CD14-positive monocyte (primary cell): ENCODE data around the gene NUDT17. TPM values are rescaled to one million over a fixed set of nuclear protein-coding genes. Genes with fewer than 3 reads are reported as not detected.

Experiments
- DNase-seq, 3 donors: peaks; one replicate each; pipeline ENCODE4 v3.0.0-alpha.2; 2011 to 2022
- H2AFZ ChIP-seq: 2 replicates; pipeline ENCODE4 v1.6.0; 2012; ENCODE audit warnings: mild to moderate bottlenecking, low read depth, low read length, inconsistent platforms; ENCODE audit not compliant: insufficient read depth, poor library complexity, severe bottlenecking
- H3K27ac ChIP-seq, 2 donors: 1 replicate in 1 of 2; 2 replicates in 1 of 2; pipeline ENCODE4 v1.5.1; 2012 to 2013; ENCODE audit warnings: low read length in 2 of 2, control low read depth in 1 of 2, inconsistent platforms in 1 of 2, low read depth in 1 of 2, mild to moderate bottlenecking in 1 of 2
- H3K27me3 ChIP-seq, 2 donors: one replicate each; pipeline versions ENCODE4 v1.6.0 to v1.6.1; 2011 to 2013; ENCODE audit warnings: low read length in 2 of 2; ENCODE audit not compliant: control insufficient read depth in 2 of 2, insufficient read depth in 2 of 2
- H3K36me3 ChIP-seq, 2 donors: replicated peaks in 1 of 2; 1 replicate in 1 of 2; 2 replicates in 1 of 2; pipeline versions ENCODE4 v1.5.1 to v1.6.1; 2012 to 2013; ENCODE audit warnings: low read length in 2 of 2, control low read depth in 1 of 2, inconsistent platforms in 1 of 2, mild to moderate bottlenecking in 1 of 2; ENCODE audit not compliant: insufficient read depth in 2 of 2, control insufficient read depth in 1 of 2
- H3K4me1 ChIP-seq, 2 donors: 1 replicate in 1 of 2; 2 replicates in 1 of 2; pipeline versions ENCODE4 v1.5.1 to v1.6.1; 2012 to 2013; ENCODE audit warnings: low read length in 2 of 2, control low read depth in 1 of 2, inconsistent platforms in 1 of 2, mild to moderate bottlenecking in 1 of 2, moderate library complexity in 1 of 2; ENCODE audit not compliant: insufficient read depth in 2 of 2, control insufficient read depth in 1 of 2
- H3K4me2 ChIP-seq: replicated peaks from 2 replicates; pipeline ENCODE3; 2012; ENCODE audit warnings: low read length, moderate library complexity, mild to moderate bottlenecking; ENCODE audit not compliant: poor library complexity, severe bottlenecking; ENCODE audit errors: extremely low read depth
- H3K4me3 ChIP-seq, 3 experiments: fragments of 200-600 bp in 1 of 3; sonication (generic) in 1 of 3; replicated peaks in 1 of 3; 1 replicate in 2 of 3; 2 replicates in 1 of 3; pipeline ENCODE4 v1.5.1; 2011 to 2013; ENCODE audit warnings: low read length in 3 of 3, mild to moderate bottlenecking in 3 of 3, control low read depth in 2 of 3, low read depth in 2 of 3, inconsistent platforms in 1 of 3, moderate library complexity in 1 of 3
- H3K79me2 ChIP-seq: 2 replicates; pipeline ENCODE4 v1.6.0; 2012; ENCODE audit warnings: mild to moderate bottlenecking, control low read depth, inconsistent platforms, low read length, moderate library complexity; ENCODE audit not compliant: insufficient read depth
- H3K9ac ChIP-seq: 2 replicates; pipeline ENCODE4 v1.6.0; 2017; ENCODE audit warnings: low read length, mild to moderate bottlenecking; ENCODE audit not compliant: insufficient read depth, poor library complexity, severe bottlenecking
- H3K9me3 ChIP-seq, 2 donors: replicated peaks in 1 of 2; 1 replicate in 1 of 2; 2 replicates in 1 of 2; pipeline versions ENCODE4 v1.5.1 to v1.6.1; 2012 to 2013; ENCODE audit warnings: low read length in 2 of 2, control low read depth in 1 of 2; ENCODE audit not compliant: control insufficient read depth in 1 of 2, insufficient read depth in 1 of 2
- H4K20me1 ChIP-seq: 2 replicates; pipeline ENCODE4 v1.6.0; 2012; ENCODE audit warnings: mild to moderate bottlenecking, low read length, control low read depth, moderate library complexity; ENCODE audit not compliant: insufficient read depth
- H3K27ac Mint-ChIP-seq, 7 donors: one replicate each; pipeline ENCODE4 v1.8.0; 2020; ENCODE audit warnings: mild to moderate bottlenecking in 7 of 7, mixed read lengths in 7 of 7, moderate library complexity in 6 of 7, inconsistent platforms in 2 of 7
- H3K27me3 Mint-ChIP-seq, 3 donors: one replicate each; pipeline ENCODE4 v1.8.0; 2021 to 2022; ENCODE audit warnings: low read depth in 3 of 3, mild to moderate bottlenecking in 3 of 3, mixed read lengths in 3 of 3, moderate library complexity in 3 of 3, inconsistent platforms in 1 of 3
- H3K36me3 Mint-ChIP-seq, 2 donors: one replicate each; pipeline ENCODE4 v1.8.0; 2020; ENCODE audit warnings: mixed read lengths in 2 of 2, inconsistent platforms in 1 of 2, mild to moderate bottlenecking in 1 of 2
- H3K4me1 Mint-ChIP-seq: one replicate; pipeline ENCODE4 v1.8.0; 2020; ENCODE audit warnings: mild to moderate bottlenecking, mixed read lengths
- H3K4me3 Mint-ChIP-seq, 2 donors: one replicate each; pipeline ENCODE4 v1.8.0; 2020; ENCODE audit warnings: mild to moderate bottlenecking in 2 of 2, mixed read lengths in 2 of 2, moderate library complexity in 1 of 2
- H3K9me3 Mint-ChIP-seq, 7 donors: one replicate each; pipeline ENCODE4 v1.8.0; 2020 to 2022; ENCODE audit warnings: mixed read lengths in 7 of 7, mild to moderate bottlenecking in 6 of 7, moderate library complexity in 6 of 7, inconsistent platforms in 2 of 7
- CTCF ChIP-seq: fragments of 200-600 bp; IDR thresholded peaks from one replicate; pipeline ENCODE4 v1.8.0; 2022; ENCODE audit warnings: antibody characterized with exemption, mild to moderate bottlenecking
- WGBS: methylation state at CpG from one replicate; pipeline ENCODE4 v1.1.5; 2013; ENCODE audit warnings: missing lambda C conversion rate; ENCODE audit not compliant: insufficient coverage; 5-methylcytosine and 5-hydroxymethylcytosine counted together
- intact Hi-C, 2 donors: fragments of 100-400 bp; cut with micrococcal nuclease; formaldehyde crosslinking; loops; one replicate each; pipeline versions ENCODE4 v1.15.0 to v1.15.1; 2023
- polyA plus RNA-seq, 3 donors: library from polyadenylated mRNA; depleted of rRNA in 1 of 3; unstranded in 2 of 3; stranded (reverse) in 1 of 3; fragments of 300-500 nt in 2 of 3; fragments of >200 nt in 1 of 3; fragmentation: Illumina TruSeq in 2 of 3; gene quantifications; 1 replicate in 2 of 3; 2 replicates in 1 of 3; pipeline ENCODE4 v1.2.3, GENCODE V29; 2012 to 2021

Gene NUDT17
- polyA plus RNA-seq, 3 donors, result 2.1 to 6.4 (median 3.1) TPM

DNA sequence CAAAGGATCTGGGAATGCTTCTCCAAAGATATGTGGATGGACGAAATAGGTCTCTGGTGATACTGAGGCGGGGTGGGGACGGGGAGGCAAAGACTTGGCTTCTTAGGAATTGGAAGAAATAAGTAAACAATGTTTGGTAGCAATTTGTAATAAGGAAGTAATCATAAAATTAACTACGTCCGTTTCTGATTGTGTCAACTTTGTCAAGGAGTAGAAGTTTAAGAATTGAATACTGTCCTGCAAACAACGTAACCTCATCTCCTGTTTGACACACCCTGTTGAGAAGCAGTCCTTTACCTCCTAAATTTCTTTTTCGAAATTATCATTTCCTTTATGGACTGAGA, 21.0 kb upstream of the NUDT17 start:
- no peaks in the 10 kb centered on the region for H3K27me3 ChIP-seq
- H3K4me2 ChIP-seq, result peak overlapping the region; percentile 79
- Mint-ChIP-seq H3K9me3 (no peaks in the 10 kb centered on the region), H3K4me3 (peak overlapping the region; percentile 93 to 96), H3K4me1 (peaks cover 17% of the 10 kb centered on the region), H3K27me3 (peaks cover 0 to 4% (median 3%) of the 10 kb centered on the region in 3 donors), H3K27ac (peak overlapping the region; percentile 93 to 98 (median 96)), H3K36me3 (peaks cover 36 to 38% of the 10 kb centered on the region in 2 donors)
- WGBS, result no CpG with 5 or more reads among the region's 7 CpGs
- H4K20me1 ChIP-seq, result peaks cover 14% of the 10 kb centered on the region
- intact Hi-C loops, result no loop called here
- peaks cover 34 to 40% of the 10 kb centered on the region in 2 donors for H3K36me3 ChIP-seq
- peak overlapping the region; percentile 92 to 99 for H3K27ac ChIP-seq
- H3K4me3 ChIP-seq, result peak overlapping the region; percentile 62 to 93 (median 82)
- no peak for DNase-seq
- peak overlapping the region; percentile 86 for H2AFZ ChIP-seq
- peaks cover 37% of the 10 kb centered on the region for H3K79me2 ChIP-seq
- H3K9ac ChIP-seq, result peak overlapping the region; percentile 93
- TF ChIP-seq CTCF, result no peak
- H3K4me1 ChIP-seq, result peaks cover 11% of the 10 kb centered on the region in 2 donors
- H3K9me3 ChIP-seq, result no peaks in the 10 kb centered on the region

- H3K4me3 Mint-ChIP-seq, result no peak overlapping the region
- peaks cover 37% of the 10 kb centered on the region for H3K79me2 ChIP-seq
- DNase-seq, result no peak
- peaks cover 14% of the 10 kb centered on the region for H4K20me1 ChIP-seq
- TF ChIP-seq CTCF, result no peak
- peaks cover 17% of the 10 kb centered on the region for H3K4me1 Mint-ChIP-seq
- H3K27me3 Mint-ChIP-seq, result peaks cover 0 to 4% (median 3%) of the 10 kb centered on the region in 3 donors
- no peak overlapping the region for H3K4me2 ChIP-seq
- peaks cover 48 to 54% of the 10 kb centered on the region in 2 donors for H3K36me3 Mint-ChIP-seq
- intact Hi-C loops, result no loop called here
- H3K9me3 Mint-ChIP-seq, result no peaks in the 10 kb centered on the region
- no peak overlapping the region for H3K27ac Mint-ChIP-seq
- H3K9me3 ChIP-seq, result no peaks in the 10 kb centered on the region
- no peak overlapping the region for H2AFZ ChIP-seq
- H3K9ac ChIP-seq, result no peak overlapping the region
- no peak overlapping the region for H3K4me3 ChIP-seq
- peaks cover 11% of the 10 kb centered on the region in 2 donors for H3K4me1 ChIP-seq
- peaks cover 49 to 56% of the 10 kb centered on the region in 2 donors for H3K36me3 ChIP-seq
- no peaks in the 10 kb centered on the region for H3K27me3 ChIP-seq
- no peak overlapping the region for H3K27ac ChIP-seq
- WGBS, result 100% methylated on average over 1 of the region's 2 CpGs
Measured at GRCh38 chr1:145826030-145826429, 19.4 kb upstream of the NUDT17 start.
